ENCODE results near the gene TLK2. TPM values are rescaled to one million over a fixed set of nuclear protein-coding genes. Genes with fewer than 3 reads are reported as not detected.
A peak's percentile ranks its signal among the peaks of the same experiment; 100 is the strongest.
"Not testable (repeated sequence)": the region's sequence is repeated elsewhere in the genome, so short reads cannot be mapped to it uniquely, and the experiment has no call there.

TLK2 gene
- total RNA-seq, 2 experiments from 2014 or later: 36.6 to 58.9 TPM

GRCh38 chr17:62444063-62444462 is 34.6 kb upstream of the TLK2 start:
- POLR2A ChIA-PET: no interaction called here

GRCh38 chr17:62445791-62446190 is 32.8 kb upstream of the TLK2 start:
- H3K4me3 ChIP-seq (ENCODE audit: low read depth, low read length, poor library complexity, severe bottlenecking); DNase-seq (ENCODE audit: low spot score); H2AFZ ChIP-seq (ENCODE audit: low read length); H4K20me1 ChIP-seq (ENCODE audit: insufficient read depth, low read length); H3K4me2 ChIP-seq (ENCODE audit: low read length); H3K79me2 ChIP-seq (ENCODE audit: insufficient read depth, low read depth, low read length); CTCF ChIA-PET (ENCODE audit: unreplicated experiment); H3K4me1 ChIP-seq (ENCODE audit: insufficient read depth, low read length, poor library complexity, severe bottlenecking); intact Hi-C loops (cut with micrococcal nuclease; ENCODE audit: unreplicated experiment); H3K9me2 ChIP-seq (ENCODE audit: insufficient read depth, low read length); H3K9me3 ChIP-seq (ENCODE audit: low read length); BruUV-seq (replicated peaks); H3K27ac ChIP-seq (ENCODE audit: low read depth, low read length, poor library complexity, severe bottlenecking): not testable (repeated sequence)
- peaks cover 71% of the 10 kb centered on the region for H3K36me3 ChIP-seq (ENCODE audit: insufficient read depth, low read length)
- POLR2A ChIA-PET: interaction anchor here (0.7 kb wide), 1 partner anchor 204 kb away, joined by 3 read pairs; no protein-coding TSS in a partner anchor

More at GRCh38 chr17:62444063-62444462, 34.6 kb upstream of the TLK2 start:
- intact Hi-C loops (cut with micrococcal nuclease; ENCODE audit: unreplicated experiment): no loop called here
- no TSS peak for BruUV-seq (replicated peaks)
- Histone ChIP-seq H3K4me3 (ENCODE audit: low read depth, low read length, poor library complexity, severe bottlenecking) (no peak overlapping the region), H3K4me1 (ENCODE audit: insufficient read depth, low read length, poor library complexity, severe bottlenecking) (no peaks in the 10 kb centered on the region), H3K9me2 (ENCODE audit: insufficient read depth, low read length) (no peaks in the 10 kb centered on the region), H3K36me3 (ENCODE audit: insufficient read depth, low read length) (peaks cover 75% of the 10 kb centered on the region), H3K4me2 (ENCODE audit: low read length) (no peak overlapping the region), H3K9me3 (ENCODE audit: low read length) (no peaks in the 10 kb centered on the region), H4K20me1 (ENCODE audit: insufficient read depth, low read length) (no peaks in the 10 kb centered on the region), H3K27ac (ENCODE audit: low read depth, low read length, poor library complexity, severe bottlenecking) (no peak overlapping the region), H2AFZ (ENCODE audit: low read length) (no peak overlapping the region), H3K79me2 (ENCODE audit: insufficient read depth, low read depth, low read length) (no peaks in the 10 kb centered on the region)
- CTCF ChIA-PET (ENCODE audit: unreplicated experiment): no interaction called here
- no peak for TF ChIP-seq CTCF (conservative IDR thresholded peaks at IDR 0.05; ENCODE audit: low read length)
- TF ChIP-seq EZH2phosphoT487 (IDR thresholded peaks at IDR 0.05; ENCODE audit: borderline replicate concordance, low read depth, low read length): no peak
- DNase-seq (ENCODE audit: low spot score): no peak

GRCh38 chr17:62452195-62452594 is 26.4 kb upstream of the TLK2 start:
- POLR2A ChIA-PET: not testable (repeated sequence)
- H3K4me1 ChIP-seq (ENCODE audit: insufficient read depth, low read length, poor library complexity, severe bottlenecking): peaks cover 51% of the 10 kb centered on the region
- intact Hi-C loops (cut with micrococcal nuclease; ENCODE audit: unreplicated experiment): loop anchor here (2.0 kb wide), 1 partner anchor 29 kb away; the partner anchor contains the start of gene METTL2A

GRCh38 chr17:62453041-62453440 is 25.6 kb upstream of the TLK2 start:
- Histone ChIP-seq H3K4me3 (ENCODE audit: low read depth, low read length, poor library complexity, severe bottlenecking) (peak overlapping the region; percentile 30), H3K27ac (ENCODE audit: low read depth, low read length, poor library complexity, severe bottlenecking) (peak overlapping the region; percentile 98), H3K4me1 (ENCODE audit: insufficient read depth, low read length, poor library complexity, severe bottlenecking) (peaks cover 59% of the 10 kb centered on the region), H3K36me3 (ENCODE audit: insufficient read depth, low read length) (peaks cover 13% of the 10 kb centered on the region), H3K4me2 (ENCODE audit: low read length) (peak overlapping the region; percentile 66)
- CTCF ChIA-PET (ENCODE audit: unreplicated experiment); BruUV-seq (replicated peaks); H2AFZ ChIP-seq (ENCODE audit: low read length); POLR2A ChIA-PET; H3K9me3 ChIP-seq (ENCODE audit: low read length); H3K9me2 ChIP-seq (ENCODE audit: insufficient read depth, low read length); H3K79me2 ChIP-seq (ENCODE audit: insufficient read depth, low read depth, low read length); H4K20me1 ChIP-seq (ENCODE audit: insufficient read depth, low read length): not testable (repeated sequence)
- peak; percentile 59 for DNase-seq (ENCODE audit: low spot score)
- intact Hi-C loops (cut with micrococcal nuclease; ENCODE audit: unreplicated experiment): loop anchor here (2.0 kb wide), 1 partner anchor 30 kb away; the partner anchor contains the start of gene METTL2A

More at GRCh38 chr17:62452195-62452594, 26.4 kb upstream of the TLK2 start:
- CTCF ChIA-PET (ENCODE audit: unreplicated experiment); H3K9me2 ChIP-seq (ENCODE audit: insufficient read depth, low read length); H3K9me3 ChIP-seq (ENCODE audit: low read length); BruUV-seq (replicated peaks); H3K79me2 ChIP-seq (ENCODE audit: insufficient read depth, low read depth, low read length); H2AFZ ChIP-seq (ENCODE audit: low read length); H4K20me1 ChIP-seq (ENCODE audit: insufficient read depth, low read length); DNase-seq (ENCODE audit: low spot score); H3K4me3 ChIP-seq (ENCODE audit: low read depth, low read length, poor library complexity, severe bottlenecking): not testable (repeated sequence)
- peak overlapping the region; percentile 66 for H3K4me2 ChIP-seq (ENCODE audit: low read length)
- H3K36me3 ChIP-seq (ENCODE audit: insufficient read depth, low read length): peaks cover 21% of the 10 kb centered on the region
- H3K27ac ChIP-seq (ENCODE audit: low read depth, low read length, poor library complexity, severe bottlenecking): peak overlapping the region; percentile 98

- H3K79me2 ChIP-seq (ENCODE audit: insufficient read depth, low read depth, low read length); H3K36me3 ChIP-seq (ENCODE audit: insufficient read depth, low read length); H2AFZ ChIP-seq (ENCODE audit: low read length); BruUV-seq (replicated peaks); H4K20me1 ChIP-seq (ENCODE audit: insufficient read depth, low read length); H3K9me2 ChIP-seq (ENCODE audit: insufficient read depth, low read length); CTCF ChIA-PET (ENCODE audit: unreplicated experiment); H3K9me3 ChIP-seq (ENCODE audit: low read length): not testable (repeated sequence)
- Histone ChIP-seq H3K4me3 (ENCODE audit: low read depth, low read length, poor library complexity, severe bottlenecking) (peak overlapping the region; percentile 47), H3K4me2 (ENCODE audit: low read length) (peak overlapping the region; percentile 66), H3K4me1 (ENCODE audit: insufficient read depth, low read length, poor library complexity, severe bottlenecking) (peaks cover 66% of the 10 kb centered on the region), H3K27ac (ENCODE audit: low read depth, low read length, poor library complexity, severe bottlenecking) (peak overlapping the region; percentile 98)
- intact Hi-C loops (cut with micrococcal nuclease; ENCODE audit: unreplicated experiment): loop anchor here (2.0 kb wide), 1 partner anchor 31 kb away; the partner anchor contains the start of gene METTL2A
- POLR2A ChIA-PET: interaction anchor here (0.6 kb wide), 1 partner anchor 151 kb away, joined by 4 read pairs; no protein-coding TSS in a partner anchor
- peak; percentile 78 for DNase-seq (ENCODE audit: low spot score)
Observed at GRCh38 chr17:62453656-62454055, 25.0 kb upstream of the TLK2 start.

GRCh38 chr17:62454111-62454510 is 24.5 kb upstream of the TLK2 start:
- POLR2A ChIA-PET: interaction anchor here (0.6 kb wide), 1 partner anchor 151 kb away, joined by 4 read pairs; no protein-coding TSS in a partner anchor
- H3K9me3 ChIP-seq (ENCODE audit: low read length); BruUV-seq (replicated peaks); H3K36me3 ChIP-seq (ENCODE audit: insufficient read depth, low read length); H2AFZ ChIP-seq (ENCODE audit: low read length); H4K20me1 ChIP-seq (ENCODE audit: insufficient read depth, low read length); intact Hi-C loops (cut with micrococcal nuclease; ENCODE audit: unreplicated experiment); H3K79me2 ChIP-seq (ENCODE audit: insufficient read depth, low read depth, low read length); H3K9me2 ChIP-seq (ENCODE audit: insufficient read depth, low read length); CTCF ChIA-PET (ENCODE audit: unreplicated experiment): not testable (repeated sequence)
- peak overlapping the region; percentile 66 for H3K4me2 ChIP-seq (ENCODE audit: low read length)
- peak overlapping the region; percentile 47 for H3K4me3 ChIP-seq (ENCODE audit: low read depth, low read length, poor library complexity, severe bottlenecking)
- peak overlapping the region; percentile 98 for H3K27ac ChIP-seq (ENCODE audit: low read depth, low read length, poor library complexity, severe bottlenecking)
- peaks cover 70% of the 10 kb centered on the region for H3K4me1 ChIP-seq (ENCODE audit: insufficient read depth, low read length, poor library complexity, severe bottlenecking)
- peak; percentile 85 for DNase-seq (ENCODE audit: low spot score)

All from OCI-LY7 (cell line).